ENCODE data around the gene PLPP2.

Gene PLPP2

GRCh38 chr19:291006-291521, at the start of gene PLPP2:
TSS of gene PLPP2 (minus strand) at chr19:291403. CDS start at chr19:291336, 67 bp downstream.
- no peak for DNase-seq (ENCODE audit: low spot score)

- DNase-seq (ENCODE audit: low spot score): no peak
Observed at GRCh38 chr19:340620-341385, 49.6 kb upstream of the PLPP2 start.

- DNase-seq (ENCODE audit: low spot score): no peak
Observed at GRCh38 chr19:339262-339887, 48.2 kb upstream of the PLPP2 start.

- no peak for DNase-seq (ENCODE audit: low spot score)
Observed at GRCh38 chr19:338421-338820, 47.2 kb upstream of the PLPP2 start.

DNA sequence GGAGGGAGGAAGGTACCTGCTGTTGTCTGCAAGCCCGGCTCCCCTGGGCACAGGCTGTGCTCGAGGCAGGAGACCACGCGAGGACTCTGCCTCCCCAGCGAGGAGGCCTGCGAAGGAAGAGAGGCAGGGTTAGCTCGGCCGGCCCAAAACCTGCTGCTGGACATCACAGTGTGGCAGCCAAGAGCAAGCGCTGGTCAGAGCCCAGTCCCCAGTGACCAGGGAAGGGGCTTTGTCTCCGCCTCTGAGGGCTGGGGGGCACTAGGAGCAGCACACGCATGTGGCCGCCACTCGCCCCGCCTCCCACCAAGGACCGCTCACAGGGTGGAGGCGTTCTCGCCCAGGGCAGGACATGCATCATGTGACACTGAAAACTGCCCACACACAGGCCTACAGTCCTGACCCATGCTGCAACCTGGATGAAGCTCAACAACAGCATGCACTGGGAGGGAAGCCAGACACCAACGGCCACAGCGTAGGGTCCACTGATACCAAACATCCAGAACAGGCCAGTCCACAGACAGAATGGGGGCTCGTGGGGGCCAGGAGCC, 44.9 kb upstream of the PLPP2 start:
- no peak for DNase-seq (ENCODE audit: low spot score)

DNA sequence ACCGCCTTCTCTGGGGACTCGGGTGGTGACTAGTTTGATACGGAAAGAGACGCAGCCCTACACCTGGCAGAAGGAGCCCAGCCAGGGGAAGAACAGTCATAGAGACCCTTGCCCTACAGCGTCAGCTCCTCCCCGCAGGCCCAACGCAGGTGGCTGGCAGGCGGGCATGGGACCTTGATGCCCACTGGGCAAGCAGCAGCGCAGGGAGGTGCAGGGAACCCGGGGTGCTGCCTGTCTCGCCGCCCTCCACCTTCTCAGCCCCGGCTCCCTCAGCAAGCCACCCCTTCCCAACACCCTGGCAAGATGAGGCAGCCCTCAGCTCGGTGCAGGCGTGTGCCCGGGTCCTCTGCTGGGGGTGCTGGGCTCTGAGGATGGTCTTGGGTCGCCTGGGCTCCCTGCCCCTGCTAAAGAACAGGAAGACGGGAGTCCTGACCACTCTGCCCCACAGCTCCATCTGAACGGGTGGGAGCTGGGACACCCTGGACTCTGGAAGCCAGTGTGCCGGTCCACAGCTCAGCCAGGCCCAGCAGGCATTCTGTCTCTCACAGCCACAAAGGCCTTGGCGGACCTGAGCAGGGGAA, 44.4 kb upstream of the PLPP2 start:
- no peak for DNase-seq (ENCODE audit: low spot score)

DNA sequence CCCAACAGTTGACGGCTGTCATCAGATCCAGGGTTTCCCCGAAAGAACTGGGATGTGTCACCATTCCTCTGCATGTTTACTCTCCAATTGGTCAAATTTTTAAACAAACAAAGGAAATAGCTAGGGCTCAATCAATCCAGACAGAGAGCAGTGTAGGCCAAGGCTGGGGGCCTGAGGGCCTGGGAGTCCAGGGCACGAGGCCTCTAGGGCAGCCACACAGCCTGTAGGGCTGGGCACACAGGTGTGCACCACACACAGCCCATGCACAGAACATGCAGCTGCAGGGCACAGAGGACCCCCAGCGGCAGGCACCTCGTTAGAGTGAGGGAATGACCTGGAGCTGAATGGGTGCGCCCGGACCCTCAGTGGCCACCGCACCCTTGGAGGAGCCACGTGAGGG, 43.9 kb upstream of the PLPP2 start:
- DNase-seq (ENCODE audit: low spot score): no peak

DNA sequence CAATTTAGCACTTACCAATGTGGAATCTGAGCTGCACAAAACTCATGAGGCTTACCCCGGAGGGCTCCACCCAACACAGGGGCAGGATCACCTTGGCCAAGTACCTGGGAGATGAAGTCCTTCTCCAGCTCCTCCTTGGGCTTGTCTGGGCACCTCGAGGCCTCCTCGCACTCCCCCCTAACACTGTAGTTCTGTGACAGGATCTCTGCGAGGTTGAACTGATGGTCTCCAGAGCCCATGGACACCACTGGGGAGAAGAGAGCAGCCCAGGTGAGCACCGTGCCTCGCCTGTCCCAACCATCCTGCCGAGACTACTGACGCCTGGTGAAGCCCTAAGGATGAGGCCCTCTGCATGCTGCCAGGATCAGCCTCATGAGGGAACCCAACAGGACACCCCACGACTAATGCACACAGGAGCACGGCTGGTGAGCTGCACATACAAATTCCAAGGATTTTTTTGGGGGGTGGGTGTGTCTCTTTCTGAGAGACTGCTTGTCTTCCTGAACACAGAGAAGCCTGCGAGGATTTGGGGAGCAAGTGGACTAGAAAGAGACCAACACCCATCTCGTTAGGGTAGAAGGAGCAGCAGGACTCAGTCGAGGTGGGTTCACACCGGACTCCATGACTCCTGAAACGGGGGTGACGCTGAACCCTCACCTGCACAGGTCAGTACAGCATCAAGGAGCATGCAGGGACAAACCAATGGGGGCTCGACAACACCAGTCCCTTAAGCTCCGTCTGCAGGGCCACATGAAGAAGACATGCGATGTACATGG, 43.3 kb upstream of the PLPP2 start:
- DNase-seq (ENCODE audit: low spot score): no peak

DNA sequence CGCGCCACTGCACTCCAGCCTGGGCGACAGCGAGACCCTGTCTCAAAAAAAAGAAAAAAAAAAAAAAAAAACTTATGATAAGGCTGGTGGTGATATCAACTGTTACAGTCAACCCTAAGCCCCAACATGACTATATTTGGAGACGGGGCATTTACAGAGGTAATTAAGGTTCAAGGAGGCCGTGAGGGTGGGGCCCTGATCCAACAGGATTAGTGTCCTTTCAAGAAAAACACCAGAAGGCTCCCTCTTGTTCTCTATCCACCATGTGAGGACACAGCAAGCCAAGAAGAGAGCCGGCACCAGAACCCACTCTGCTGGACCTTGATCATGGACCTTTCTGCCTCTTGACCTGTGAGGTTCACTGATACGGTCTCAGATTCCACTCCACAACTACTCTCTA, 39.3 kb upstream of the PLPP2 start:
- no peak for DNase-seq (ENCODE audit: low spot score)

DNA sequence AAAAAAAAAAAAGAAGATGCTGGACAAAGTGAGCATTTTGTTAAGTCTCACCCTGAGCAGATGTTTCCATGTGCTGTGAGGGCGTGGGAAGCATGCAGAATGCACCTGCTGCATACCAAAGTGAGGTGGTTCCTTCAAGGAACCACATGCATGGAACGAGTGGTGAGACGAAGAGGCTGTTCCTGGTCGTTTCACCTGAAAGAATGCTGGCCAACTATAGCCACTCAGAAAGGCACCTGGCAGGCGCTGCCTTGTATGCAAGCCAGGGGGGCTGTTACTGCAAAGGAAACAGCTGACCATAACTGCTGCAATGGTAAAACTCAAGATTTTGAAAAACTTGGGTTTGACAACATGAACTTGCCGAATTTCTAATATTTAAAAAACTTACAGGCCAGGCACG, 38.7 kb upstream of the PLPP2 start:
- no peak for DNase-seq (ENCODE audit: low spot score)

- DNase-seq (ENCODE audit: low spot score): no peak
Observed at GRCh38 chr19:328025-328505, 36.9 kb upstream of the PLPP2 start.

DNA sequence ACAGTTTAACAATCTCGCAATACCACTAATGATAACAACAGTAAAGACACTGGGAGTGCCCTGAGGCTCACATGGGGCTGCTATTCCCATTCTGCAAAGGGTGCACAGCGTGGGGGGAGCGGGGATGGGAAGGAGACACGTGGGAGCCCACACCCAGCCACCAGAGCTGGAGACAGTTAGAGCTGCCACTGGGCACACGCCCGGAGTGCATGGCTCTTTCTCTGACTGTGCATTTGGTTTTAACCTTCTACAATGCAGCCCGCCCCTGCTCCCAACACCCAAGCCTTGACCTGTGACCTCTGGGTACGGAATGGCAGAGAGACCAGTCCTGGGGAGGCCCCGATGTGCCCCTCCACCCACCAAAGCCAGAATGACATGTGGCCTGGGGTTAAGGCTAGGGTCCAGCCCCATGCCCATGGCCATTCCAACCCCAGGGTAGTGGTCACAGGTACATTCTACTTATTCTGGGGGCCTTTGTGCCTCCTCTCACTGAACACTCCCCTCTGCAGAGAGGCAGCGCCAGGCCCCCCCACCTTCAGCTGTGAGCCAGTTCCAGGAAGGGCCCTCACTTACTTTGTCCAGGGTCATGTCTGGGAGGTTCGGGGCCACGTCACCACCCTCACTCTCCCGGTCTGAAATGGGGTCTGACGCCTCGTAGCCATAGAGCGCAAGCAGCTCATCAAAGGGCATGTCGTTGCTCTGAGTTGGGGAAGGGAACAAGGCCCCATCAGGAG, 36.3 kb upstream of the PLPP2 start:
- DNase-seq (ENCODE audit: low spot score): no peak

DNA sequence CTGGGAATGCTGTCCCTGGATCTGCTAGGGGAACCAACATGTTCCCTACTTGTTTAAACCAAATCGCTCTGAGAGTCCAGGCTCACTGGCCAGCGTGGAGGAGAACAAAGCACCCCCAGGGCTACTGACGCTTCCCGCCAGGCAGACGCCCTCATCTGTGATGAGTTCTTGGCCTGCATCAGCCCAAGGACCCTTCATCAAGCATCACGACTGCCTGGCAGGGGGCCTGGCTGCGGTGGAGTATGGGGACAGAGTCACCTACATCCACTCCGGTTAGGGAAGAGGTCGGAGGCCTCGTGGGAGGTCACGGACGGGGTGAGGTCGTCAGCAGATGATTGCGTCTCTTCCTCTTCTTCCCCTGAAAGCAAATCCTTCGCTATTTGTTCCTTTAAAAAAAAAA, 35.7 kb upstream of the PLPP2 start:
- no peak for DNase-seq (ENCODE audit: low spot score)

- no peak for DNase-seq (ENCODE audit: low spot score)
Observed at GRCh38 chr19:325937-326565, 34.8 kb upstream of the PLPP2 start.

GRCh38 chr19:325173-325936, 34.2 kb upstream of the PLPP2 start:
- DNase-seq (ENCODE audit: low spot score): no peak

- DNase-seq (ENCODE audit: low spot score): no peak
Observed at GRCh38 chr19:324716-325115, 33.5 kb upstream of the PLPP2 start.

DNA sequence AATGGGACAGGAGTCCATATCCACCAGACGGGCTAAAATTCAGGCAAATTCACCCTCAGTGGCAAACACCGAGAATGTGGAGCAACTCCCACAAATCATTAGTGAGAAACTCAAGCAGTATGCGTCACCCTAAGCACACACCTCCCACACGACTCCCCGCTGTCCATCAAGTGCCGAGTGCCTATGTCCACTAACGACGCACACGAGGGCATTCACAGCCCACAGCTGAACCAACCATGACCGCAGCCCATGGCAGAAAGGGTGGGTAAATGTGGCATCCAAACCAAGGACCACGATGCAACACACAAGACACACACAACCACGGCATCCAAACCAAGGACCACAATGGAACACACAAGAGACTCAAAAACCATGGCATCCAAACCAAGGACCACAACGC, 31.4 kb upstream of the PLPP2 start:
- no peak for DNase-seq (ENCODE audit: low spot score)

GRCh38 chr19:318509-318774, 27.2 kb upstream of the PLPP2 start:
- no peak for DNase-seq (ENCODE audit: low spot score)

GRCh38 chr19:317710-318508, 26.7 kb upstream of the PLPP2 start:
- DNase-seq (ENCODE audit: low spot score): no peak

- no peak for DNase-seq (ENCODE audit: low spot score)
Observed at GRCh38 chr19:315811-316210, 24.6 kb upstream of the PLPP2 start.

All from ecto neural progenitor cell (in vitro differentiated cells).